RWPE1 (cell line): Measurements from ENCODE around the gene HOXD4.

Source experiments
- CTCF ChIA-PET: fragments of 350-600 bp; sonication (Branson Sonifier 250); formaldehyde crosslinking; extraction: SDS; loops from one replicate; lab custom pipeline; 2021; lab: Yijun Ruan, JAX
- POLR2A ChIA-PET: fragments of 400-600 bp; formaldehyde crosslinking; extraction: SDS; loops from one replicate; lab custom pipeline; 2020; ENCODE audit warnings: antibody characterized with exemption; ENCODE audit not compliant: low non-redundant PET; lab: Yijun Ruan, JAX
- DNase-seq: peaks from one replicate; pipeline ENCODE4 v3.0.0; 2012; ENCODE audit warnings: low spot score
- H3K27ac ChIP-seq: fragments of 450-650 bp; 2 replicates; pipeline ENCODE4 v1.5.1; 2017
- TF ChIP-seq, protein P1 (sequence below): fragments of 450-650 bp; conservative IDR thresholded peaks from 2 replicates; pipeline ENCODE4 v1.5.1; 2017; ENCODE audit warnings: low read depth, mild to moderate bottlenecking

Gene HOXD4

DNA sequence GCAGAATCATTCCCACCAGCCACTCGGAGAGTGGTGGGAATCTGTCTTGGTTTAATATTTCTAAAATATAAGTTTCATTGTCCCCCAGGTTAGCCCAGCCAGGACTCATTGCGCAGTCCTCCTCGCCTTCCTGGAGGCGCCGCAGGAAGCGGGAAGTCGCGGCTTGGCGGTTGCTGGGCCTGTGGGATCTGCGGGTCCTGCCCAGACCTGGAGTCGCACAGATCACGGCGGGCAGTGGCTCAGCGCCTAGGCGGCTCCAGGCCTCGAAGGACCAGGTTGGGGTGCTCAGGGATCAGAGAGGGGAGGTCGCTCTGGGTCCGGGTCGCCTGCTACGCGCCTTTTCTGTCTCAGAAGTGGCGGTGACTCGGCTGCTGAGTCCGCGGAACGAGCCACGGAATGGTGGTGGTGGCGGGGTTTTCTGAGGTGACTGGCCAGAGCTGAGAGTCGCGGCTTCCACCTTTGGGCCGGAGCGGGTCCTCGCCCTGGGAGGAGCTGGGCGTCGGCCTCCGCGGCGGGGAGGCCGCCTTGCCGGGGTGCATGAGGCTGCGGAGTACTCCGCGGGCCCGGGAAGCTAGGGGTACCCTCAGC is 8.4 kb downstream of the HOXD4 start:
- TF ChIP-seq, protein P1, sequence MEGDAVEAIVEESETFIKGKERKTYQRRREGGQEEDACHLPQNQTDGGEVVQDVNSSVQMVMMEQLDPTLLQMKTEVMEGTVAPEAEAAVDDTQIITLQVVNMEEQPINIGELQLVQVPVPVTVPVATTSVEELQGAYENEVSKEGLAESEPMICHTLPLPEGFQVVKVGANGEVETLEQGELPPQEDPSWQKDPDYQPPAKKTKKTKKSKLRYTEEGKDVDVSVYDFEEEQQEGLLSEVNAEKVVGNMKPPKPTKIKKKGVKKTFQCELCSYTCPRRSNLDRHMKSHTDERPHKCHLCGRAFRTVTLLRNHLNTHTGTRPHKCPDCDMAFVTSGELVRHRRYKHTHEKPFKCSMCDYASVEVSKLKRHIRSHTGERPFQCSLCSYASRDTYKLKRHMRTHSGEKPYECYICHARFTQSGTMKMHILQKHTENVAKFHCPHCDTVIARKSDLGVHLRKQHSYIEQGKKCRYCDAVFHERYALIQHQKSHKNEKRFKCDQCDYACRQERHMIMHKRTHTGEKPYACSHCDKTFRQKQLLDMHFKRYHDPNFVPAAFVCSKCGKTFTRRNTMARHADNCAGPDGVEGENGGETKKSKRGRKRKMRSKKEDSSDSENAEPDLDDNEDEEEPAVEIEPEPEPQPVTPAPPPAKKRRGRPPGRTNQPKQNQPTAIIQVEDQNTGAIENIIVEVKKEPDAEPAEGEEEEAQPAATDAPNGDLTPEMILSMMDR: no peak
- POLR2A ChIA-PET: no interaction called here
- H3K27ac ChIP-seq: no peak overlapping the region
- DNase-seq: no peak
- CTCF ChIA-PET: no interaction called here

DNA sequence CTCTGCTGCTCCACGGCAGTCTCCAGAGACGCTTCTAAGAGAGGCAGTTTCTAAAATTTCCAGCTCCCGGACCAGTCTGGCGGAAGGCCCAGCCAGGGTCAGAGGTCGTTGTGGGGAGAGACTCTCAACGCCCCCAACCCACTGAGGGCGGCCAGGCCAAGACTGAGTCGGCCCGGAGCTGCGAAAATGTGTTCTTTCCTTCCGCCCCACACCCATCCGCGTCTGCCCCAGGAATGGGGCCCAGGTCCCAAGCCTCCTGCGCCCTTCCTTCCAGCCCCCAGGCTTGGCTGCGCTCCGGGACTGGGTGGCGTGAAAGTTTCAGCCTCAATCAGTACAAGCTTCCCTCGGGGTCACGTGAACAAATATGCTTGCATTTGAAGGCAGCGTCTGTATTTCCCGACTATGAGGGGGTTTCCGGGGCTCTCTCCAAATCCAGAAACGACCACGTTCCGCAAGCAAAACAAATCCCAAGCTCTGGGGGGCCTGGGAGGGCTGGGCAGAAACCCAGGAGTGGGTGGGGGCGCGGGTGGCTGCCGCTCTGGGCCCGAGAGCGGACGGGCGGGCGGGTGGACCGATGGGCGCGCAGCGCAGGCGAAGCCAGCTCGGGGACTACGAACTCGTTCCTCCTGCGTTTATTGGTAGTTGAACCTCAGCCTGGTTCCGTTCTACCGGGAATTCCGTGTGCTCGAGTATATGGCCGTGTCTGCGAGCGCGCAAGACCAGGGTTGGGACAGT is 9.1 kb downstream of the HOXD4 start:
- POLR2A ChIA-PET: no interaction called here
- no peak overlapping the region for H3K27ac ChIP-seq
- DNase-seq: no peak
- TF ChIP-seq, protein P1: no peak
- CTCF ChIA-PET: interaction anchor here (0.6 to 2.2 kb wide), 2 partner anchors 20 to 525 kb away, joined by 3 to 10 read pairs; no protein-coding TSS in a partner anchor

DNA sequence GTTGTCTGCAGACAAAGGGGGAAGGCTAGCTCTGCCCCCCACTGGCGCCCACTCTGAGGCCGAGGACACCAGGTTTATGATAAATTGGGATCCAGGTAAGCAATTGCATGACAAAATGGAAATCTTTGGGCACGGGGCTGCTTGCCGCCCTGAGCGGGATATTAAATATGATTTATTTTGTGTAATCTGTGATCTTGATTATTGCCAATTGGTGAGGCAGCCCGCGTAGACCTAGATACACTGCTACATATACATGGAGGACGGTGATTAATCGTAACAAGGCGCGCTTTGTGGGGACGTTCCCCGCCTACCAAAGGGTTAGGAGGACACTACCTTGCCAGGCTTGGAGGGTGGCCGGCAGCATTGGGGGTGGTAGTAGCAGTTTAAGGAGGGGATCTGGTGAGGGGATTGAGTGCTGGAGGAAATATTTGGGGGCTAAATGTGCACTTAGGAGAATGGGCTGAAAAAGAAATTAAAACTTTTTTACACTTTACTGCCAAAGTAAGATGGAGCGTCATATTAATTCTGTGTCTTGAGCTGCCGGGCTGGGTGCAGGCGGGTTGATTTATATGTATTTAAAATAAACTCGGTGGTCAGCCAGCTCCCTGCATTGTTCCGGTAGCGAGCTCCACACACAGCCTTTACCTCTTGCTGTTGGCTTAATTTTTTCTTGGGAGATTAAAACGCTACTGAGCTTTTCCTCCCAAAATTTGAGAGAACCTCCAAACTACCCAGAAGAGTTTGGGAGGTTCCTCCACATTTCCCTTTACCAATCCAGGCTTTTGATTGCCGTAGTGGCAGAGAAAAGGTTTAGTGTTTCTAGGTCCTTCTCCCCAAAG is 9.9 kb downstream of the HOXD4 start:
- CTCF ChIA-PET: interaction anchor here (0.5 to 2.2 kb wide), 6 partner anchors 17 to 713 kb away, joined by 3 to 10 read pairs (median 4); no protein-coding TSS in a partner anchor
- H3K27ac ChIP-seq: no peak overlapping the region
- DNase-seq: no peak
- POLR2A ChIA-PET: no interaction called here
- TF ChIP-seq, protein P1: no peak

DNA sequence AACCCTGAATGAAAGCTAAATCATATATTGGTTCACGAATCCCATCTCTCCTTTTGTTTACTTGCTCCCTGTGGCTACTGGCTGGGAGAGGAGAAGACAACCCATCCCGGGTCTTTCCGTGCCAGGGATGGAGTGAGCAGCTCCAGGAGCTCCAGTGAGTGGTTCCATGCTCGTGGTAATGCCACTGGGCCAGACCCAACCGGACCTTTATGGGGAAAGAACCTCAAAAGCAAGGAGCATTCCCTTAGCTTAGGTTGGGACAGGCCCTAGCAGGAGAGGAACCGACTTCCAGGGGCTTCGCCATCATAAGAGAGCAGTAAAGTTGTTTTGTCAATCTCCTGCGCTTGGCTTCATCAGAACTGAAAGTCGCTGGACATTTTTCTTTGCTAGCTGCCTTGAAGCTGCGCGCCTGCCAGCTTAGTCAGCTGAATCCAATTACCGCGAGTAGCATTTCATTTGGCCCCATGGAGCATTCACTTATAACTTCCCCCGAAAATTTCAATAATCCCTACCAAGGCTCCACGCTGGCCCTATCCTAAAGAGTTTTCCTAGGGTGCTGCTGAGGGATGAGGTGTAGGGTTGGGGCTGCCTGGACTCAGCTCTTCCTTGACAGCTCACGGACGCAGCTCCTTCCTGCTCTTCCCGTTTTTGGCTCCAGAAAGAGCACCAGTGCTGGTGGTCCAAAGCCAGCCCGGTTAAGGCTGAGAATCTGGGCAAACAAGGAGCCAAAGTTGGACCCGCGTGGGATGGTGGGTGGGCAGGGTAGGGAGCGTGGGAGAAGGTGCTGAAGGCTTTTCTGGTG is 10.7 kb downstream of the HOXD4 start:
- CTCF ChIA-PET: interaction anchor here (0.6 to 2.2 kb wide), 7 partner anchors 18 to 712 kb away, joined by 3 to 10 read pairs (median 3); no protein-coding TSS in a partner anchor
- POLR2A ChIA-PET: no interaction called here

DNA sequence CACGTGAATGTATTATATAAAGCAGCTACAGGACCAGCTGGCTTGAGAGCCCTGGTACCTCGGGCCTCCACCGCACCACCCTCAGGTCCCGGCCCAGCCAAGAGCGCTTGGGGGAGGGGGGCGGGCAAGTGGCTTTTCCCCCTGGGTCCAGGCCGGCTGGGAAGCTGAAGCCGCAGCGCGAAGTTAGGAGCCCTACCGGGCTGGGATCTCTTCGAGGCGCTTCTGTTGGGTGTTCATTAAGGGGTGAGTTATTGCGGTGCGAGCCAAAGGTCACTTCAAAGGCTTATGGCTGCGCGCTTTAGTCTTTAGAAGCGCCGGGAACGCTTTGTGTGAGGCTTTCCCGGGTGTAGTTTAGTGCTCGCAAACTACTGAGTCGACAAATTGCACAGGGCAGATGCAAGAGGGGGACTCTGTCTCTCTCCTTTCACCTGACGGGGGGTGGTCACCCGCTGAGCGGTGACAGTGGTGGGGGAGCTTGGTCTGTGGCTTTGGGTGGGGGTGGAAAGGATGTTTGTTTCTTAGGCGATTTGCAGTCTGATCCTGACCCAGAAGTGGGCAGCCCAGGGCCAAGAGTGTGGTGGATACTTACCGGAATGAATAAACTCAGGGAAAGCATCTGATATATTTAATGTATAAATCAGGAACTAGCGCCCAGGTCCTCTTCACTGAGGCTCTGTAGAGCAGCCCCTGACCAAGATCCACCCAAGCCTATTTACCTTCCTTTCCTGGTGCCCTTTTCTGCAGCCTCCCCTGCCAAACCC is 11.7 kb downstream of the HOXD4 start:
- ChIA-PET CTCF (interaction anchor here (0.6 to 2.2 kb wide), 3 partner anchors 22 to 233 kb away, joined by 3 to 10 read pairs (median 3); no protein-coding TSS in a partner anchor), POLR2A (no interaction called here)
- no peak overlapping the region for H3K27ac ChIP-seq
- no peak for DNase-seq
- TF ChIP-seq, protein P1: no peak

More for the DNA sequence above, 10.7 kb downstream of the HOXD4 start:
- no peak for DNase-seq
- TF ChIP-seq, protein P1: no peak
- H3K27ac ChIP-seq: no peak overlapping the region
